MV-4-11 (cell line): ENCODE measurements around the gene TNIK.
"Not testable (repeated sequence)": the region's sequence is repeated elsewhere in the genome, so short reads cannot be mapped to it uniquely, and the experiment has no call there.

Experiments used
- DNase-seq: peaks from one replicate; lab custom pipeline; 2025; lab: John Stamatoyannopoulos, UW

Gene TNIK

GRCh38 chr3:171311784-171312183, 148.4 kb downstream of the TNIK start:
- DNase-seq, result no peak

- DNase-seq, result no peak
Observed at GRCh38 chr3:171309906-171310359, 150.3 kb downstream of the TNIK start.

- DNase-seq, result no peak
Observed at GRCh38 chr3:171307988-171308387, 152.2 kb downstream of the TNIK start.

- no peak for DNase-seq
Observed at GRCh38 chr3:171307046-171307585, 153.1 kb downstream of the TNIK start.

- DNase-seq, result no peak
Observed at GRCh38 chr3:171306631-171307030, 153.6 kb downstream of the TNIK start.

GRCh38 chr3:171305823-171306222, 154.4 kb downstream of the TNIK start:
- DNase-seq, result not testable (repeated sequence)

GRCh38 chr3:171304498-171304897, 155.7 kb downstream of the TNIK start:
- DNase-seq, result not testable (repeated sequence)

- not testable (repeated sequence) for DNase-seq
Observed at GRCh38 chr3:171304017-171304416, 156.2 kb downstream of the TNIK start.

GRCh38 chr3:171301998-171302397, 158.2 kb downstream of the TNIK start:
- no peak for DNase-seq

GRCh38 chr3:171301002-171301401, 159.2 kb downstream of the TNIK start:
- no peak for DNase-seq

GRCh38 chr3:171297951-171298350, 162.3 kb downstream of the TNIK start:
- no peak for DNase-seq

GRCh38 chr3:171297207-171297606, 163.0 kb downstream of the TNIK start:
- no peak for DNase-seq

- no peak for DNase-seq
Observed at GRCh38 chr3:171295484-171296373, 164.5 kb downstream of the TNIK start.

GRCh38 chr3:171293142-171293782, 166.9 kb downstream of the TNIK start:
- no peak for DNase-seq

- no peak for DNase-seq
Observed at GRCh38 chr3:171290680-171291079, 169.5 kb downstream of the TNIK start.

- DNase-seq, result no peak
Observed at GRCh38 chr3:171289291-171289690, 170.9 kb downstream of the TNIK start.

GRCh38 chr3:171287761-171288160, 172.4 kb downstream of the TNIK start:
- DNase-seq, result not testable (repeated sequence)

- no peak for DNase-seq
Observed at GRCh38 chr3:171286580-171287249, 173.5 kb downstream of the TNIK start.

GRCh38 chr3:171285287-171285686, 174.9 kb downstream of the TNIK start:
- DNase-seq, result no peak

- no peak for DNase-seq
Observed at GRCh38 chr3:171284308-171285075, 175.7 kb downstream of the TNIK start.

- DNase-seq, result no peak
Observed at GRCh38 chr3:171283848-171284222, 176.4 kb downstream of the TNIK start.
